ENCODE data around the gene BTD. TPM values are rescaled to one million over a fixed set of nuclear protein-coding genes. Genes with fewer than 3 reads are reported as not detected.

Gene BTD
- total RNA-seq, 4 donors from 2014 or later = 15.1 to 39.7 (median 26.0) TPM

GRCh38 chr3:15606434-15606891 lies 4.9 kb downstream of the BTD start:
- no peak for DNase-seq
- no peak for ATAC-seq
- no peak for TF ChIP-seq POLR2A (IDR thresholded peaks at IDR 0.05)
- no peak for TF ChIP-seq CTCF (IDR thresholded peaks at IDR 0.05 in 4 of 5, conservative IDR thresholded peaks at IDR 0.05 in 1 of 5)
- Histone ChIP-seq H3K4me3 (no peak overlapping the region), H3K4me1 (peaks cover 28 to 70% of the 10 kb centered on the region in 2 donors), H3K27me3 (no peaks in the 10 kb centered on the region), H3K27ac (peak overlapping the region; percentile 11 to 90 (median 80)), H3K36me3 (no peaks in the 10 kb centered on the region), H3K9me3 (no peaks in the 10 kb centered on the region)
- in situ Hi-C loops (cut with MboI; ENCODE audit: low sequenced_read_pairs in 4 of 4) = loop anchor here in 1 of 4 donors (25.0 kb wide), 2 partner anchors 656 to 931 kb away; partner anchors contain the start of genes DPH3 and OXNAD1
- intact Hi-C loops (cut with DNase I; ENCODE audit: low total_unique reads) = no loop called here

GRCh38 chr3:15610082-15610759 lies 8.7 kb downstream of the BTD start:
- DNase-seq = peak; percentile 92 to 96
- Histone ChIP-seq H3K36me3 (no peaks in the 10 kb centered on the region), H3K27me3 (no peaks in the 10 kb centered on the region), H3K4me3 (no peak overlapping the region), H3K9me3 (no peaks in the 10 kb centered on the region), H3K27ac (peak overlapping the region; percentile 63 to 90 (median 80)), H3K4me1 (peaks cover 32 to 67% of the 10 kb centered on the region in 2 donors)
- TF ChIP-seq POLR2A (IDR thresholded peaks at IDR 0.05) (peak in 1 of 2 donors; percentile 12), CTCF (IDR thresholded peaks at IDR 0.05 in 4 of 5, conservative IDR thresholded peaks at IDR 0.05 in 1 of 5) (no peak)
- intact Hi-C loops (cut with DNase I; ENCODE audit: low total_unique reads) (loop anchor here (5.0 kb wide), 1 partner anchor 162 kb away; no protein-coding TSS in a partner anchor), in situ Hi-C loops (cut with MboI; ENCODE audit: low sequenced_read_pairs in 4 of 4) (loop anchor here in 1 of 4 donors (25.0 kb wide), 2 partner anchors 652 to 927 kb away; partner anchors contain the start of genes DPH3 and OXNAD1)
- ATAC-seq = peak; percentile 85 to 87

- Histone ChIP-seq H3K27me3 (no peaks in the 10 kb centered on the region), H3K36me3 (no peaks in the 10 kb centered on the region), H3K4me3 (no peak overlapping the region), H3K27ac (peak overlapping the region; percentile 63 to 90 (median 80)), H3K4me1 (peaks cover 32 to 63% of the 10 kb centered on the region in 2 donors), H3K9me3 (no peaks in the 10 kb centered on the region)
- TF ChIP-seq CTCF (IDR thresholded peaks at IDR 0.05 in 4 of 5, conservative IDR thresholded peaks at IDR 0.05 in 1 of 5) (no peak), POLR2A (IDR thresholded peaks at IDR 0.05) (no peak)
- ATAC-seq (peak; percentile 81 to 86), DNase-seq (peak; percentile 68 to 69)
- in situ Hi-C loops (cut with MboI; ENCODE audit: low sequenced_read_pairs in 4 of 4) = loop anchor here in 1 of 4 donors (25.0 kb wide), 2 partner anchors 651 to 926 kb away; partner anchors contain the start of genes DPH3 and OXNAD1
- intact Hi-C loops (cut with DNase I; ENCODE audit: low total_unique reads) = loop anchor here (5.0 kb wide), 1 partner anchor 161 kb away; no protein-coding TSS in a partner anchor
These were observed 9.5 kb downstream of the BTD start for GRCh38 chr3:15611018-15611417.

- TF ChIP-seq POLR2A (IDR thresholded peaks at IDR 0.05) = no peak
- TF ChIP-seq CTCF (IDR thresholded peaks at IDR 0.05 in 4 of 5, conservative IDR thresholded peaks at IDR 0.05 in 1 of 5) = no peak
- DNase-seq (no peak), ATAC-seq (no peak)
- Histone ChIP-seq H3K27ac (peak overlapping the region; percentile 63 to 90 (median 80)), H3K4me1 (peaks cover 32 to 53% of the 10 kb centered on the region in 2 donors), H3K4me3 (no peak overlapping the region), H3K27me3 (no peaks in the 10 kb centered on the region), H3K36me3 (no peaks in the 10 kb centered on the region), H3K9me3 (no peaks in the 10 kb centered on the region)
- intact Hi-C loops (cut with DNase I; ENCODE audit: low total_unique reads) (loop anchor here (5.0 kb wide), 1 partner anchor 160 kb away; no protein-coding TSS in a partner anchor), in situ Hi-C loops (cut with MboI; ENCODE audit: low sequenced_read_pairs in 4 of 4) (loop anchor here in 1 of 4 donors (25.0 kb wide), 2 partner anchors 650 to 925 kb away; partner anchors contain the start of genes DPH3 and OXNAD1)
These were observed 10.5 kb downstream of the BTD start for GRCh38 chr3:15612001-15612400.

Measured in gastrocnemius medialis (tissue), 4 donors.